Stimulated activated CD8-positive, alpha-beta memory T cell treated with anti-CD3 and anti-CD28 coated beads, Interleukin-4, amount 100 ng/mL, for 1 hour (primary cell): Measurements from ENCODE around the gene FBXO39.
A peak's percentile ranks its signal among the peaks of the same experiment; 100 is the strongest.
"Not testable (repeated sequence)": the region's sequence is repeated elsewhere in the genome, so short reads cannot be mapped to it uniquely, and the experiment has no call there.

Experiments used
- DNase-seq, 2 donors: peaks; one replicate each; pipeline ENCODE4 v3.0.0-alpha.2; 2020; ENCODE audit warnings: low read depth in 2 of 2, low spot score in 1 of 2

Gene FBXO39

GRCh38 chr17:6789146-6789545, 13.1 kb downstream of the FBXO39 start:
- DNase-seq, result no peak

GRCh38 chr17:6793748-6794493, 17.9 kb downstream of the FBXO39 start:
- DNase-seq, result no peak

- DNase-seq, result no peak
These were observed 20.2 kb downstream of the FBXO39 start for GRCh38 chr17:6796017-6796886.

- no peak for DNase-seq
These were observed 21.0 kb downstream of the FBXO39 start for GRCh38 chr17:6796887-6797490.

GRCh38 chr17:6797718-6798351, 21.8 kb downstream of the FBXO39 start:
- no peak for DNase-seq

- no peak for DNase-seq
These were observed 23.7 kb downstream of the FBXO39 start for GRCh38 chr17:6799738-6800137.

GRCh38 chr17:6800422-6801027, 24.5 kb downstream of the FBXO39 start:
- DNase-seq, result no peak

DNA sequence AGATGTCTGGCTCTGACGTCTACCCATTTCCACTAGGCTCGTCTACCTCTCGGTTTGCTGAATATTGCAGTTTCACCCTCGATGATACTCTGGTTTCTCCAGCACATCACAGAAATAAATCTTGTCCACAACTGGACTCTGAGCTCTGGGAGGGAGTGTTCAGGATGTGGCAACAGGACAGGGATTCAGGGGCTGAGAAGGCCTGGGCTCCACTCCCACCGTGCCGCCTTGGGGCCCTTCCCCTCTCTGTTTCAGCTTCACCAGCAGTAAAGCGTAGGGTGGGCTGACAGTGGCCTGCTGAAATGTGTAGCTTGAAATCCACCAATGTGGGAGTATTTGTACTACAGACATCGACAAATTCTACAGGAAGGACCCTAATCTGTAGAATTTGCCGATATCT, 35.5 kb downstream of the FBXO39 start:
- DNase-seq, result no peak

DNA sequence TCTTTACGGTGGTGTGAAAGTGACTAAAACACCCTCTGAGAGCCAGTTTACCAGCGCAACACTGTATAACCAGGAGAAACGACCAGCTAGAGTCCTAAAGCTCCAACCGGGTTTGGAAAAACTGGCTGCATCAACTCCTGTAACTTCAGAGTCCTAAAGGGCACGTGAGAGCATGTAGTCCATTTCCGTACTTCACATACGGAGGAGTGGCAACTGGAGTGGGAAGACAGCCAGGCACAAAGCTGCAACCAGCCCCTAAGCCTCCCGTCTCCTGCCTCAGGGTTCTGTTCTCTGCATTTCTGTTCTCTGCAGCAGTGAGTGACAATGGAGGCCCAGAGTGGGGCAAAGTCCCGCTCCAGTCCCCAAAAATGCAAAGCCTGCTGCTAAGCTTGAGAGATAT, 36.3 kb downstream of the FBXO39 start:
- DNase-seq, result no peak

GRCh38 chr17:6815775-6816174, 39.8 kb downstream of the FBXO39 start:
- DNase-seq, result no peak

- not testable (repeated sequence) for DNase-seq
These were observed 40.4 kb downstream of the FBXO39 start for GRCh38 chr17:6816368-6816767.

- no peak for DNase-seq
These were observed 42.9 kb downstream of the FBXO39 start for GRCh38 chr17:6818938-6819337.

GRCh38 chr17:6823011-6823442, 47.0 kb downstream of the FBXO39 start:
- no peak for DNase-seq

DNA sequence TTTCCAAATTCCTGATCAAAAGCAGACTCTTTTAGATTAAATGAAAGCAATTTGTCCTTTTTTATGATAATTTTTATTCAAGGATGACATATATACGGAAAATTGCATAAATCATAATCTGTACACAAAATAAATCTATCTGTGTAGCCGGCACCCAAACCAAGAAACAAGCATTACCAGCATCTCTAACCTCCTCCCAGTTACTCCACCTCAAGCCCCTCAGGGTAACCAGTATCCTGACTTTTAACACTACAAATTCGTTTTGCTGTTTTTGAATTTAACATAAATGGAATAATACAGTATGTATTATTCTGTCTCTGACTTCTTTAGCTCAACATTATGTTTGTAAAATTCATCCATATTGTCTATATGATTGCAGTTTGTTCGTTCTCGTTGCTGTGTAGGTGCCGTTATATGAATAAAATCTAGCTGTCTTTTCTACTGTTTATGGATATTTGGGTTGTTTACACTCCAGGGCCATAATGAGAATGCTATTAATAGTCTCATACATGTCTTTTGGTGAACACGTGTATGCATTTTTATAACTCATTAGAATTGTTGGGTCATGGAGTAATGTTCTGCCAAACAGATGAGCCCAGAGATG, 54.5 kb downstream of the FBXO39 start:
- DNase-seq, result no peak

DNA sequence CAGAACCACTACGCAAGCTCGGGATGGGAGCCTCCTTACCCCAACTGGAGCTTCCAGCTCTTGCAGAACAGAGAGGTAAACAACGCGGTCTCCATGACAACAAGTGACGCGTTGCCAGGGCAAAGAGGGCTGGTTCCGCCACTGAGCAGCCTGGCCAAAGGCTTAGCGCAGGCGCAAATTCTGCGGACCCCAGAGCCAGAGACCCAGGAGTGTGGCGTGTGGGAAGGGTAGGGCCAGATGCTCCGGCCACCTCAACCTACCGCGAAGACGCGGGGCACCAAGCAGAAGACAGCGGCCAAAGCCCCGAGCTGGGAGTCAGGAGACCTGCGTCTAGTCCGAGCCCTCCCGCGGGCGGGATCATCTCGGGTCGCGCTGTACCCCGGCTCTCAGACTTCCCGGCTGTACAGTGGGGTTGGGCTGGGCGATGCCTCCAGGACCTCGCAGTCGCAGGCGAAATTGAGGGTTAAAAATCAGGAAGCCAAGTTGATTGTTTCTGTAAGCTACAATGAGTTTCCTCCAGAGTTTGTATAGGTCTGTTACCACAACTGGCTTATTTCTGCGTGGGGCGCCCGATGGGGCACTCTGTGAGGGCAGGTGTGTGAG, 55.7 kb downstream of the FBXO39 start, which contains the start of gene TEKT1:
TSS of gene TEKT1 (minus strand) at position 69 of the 603 bp plus-strand sequence. CDS start 1,353 bp downstream, outside the sequence.
- peak; percentile 52 to 57 for DNase-seq
